GM23248 (cell line): ENCODE measurements around the gene CEL.

Experiments
- EZH2 ChIP-seq: fragments of 200-600 bp; sonication (generic); IDR thresholded peaks from 2 replicates; pipeline ENCODE4 v1.6.1; 2018; ENCODE audit warnings: antibody characterized with exemption, mild to moderate bottlenecking; ENCODE audit not compliant: insufficient read depth, poor library complexity, severe bottlenecking
- EZH2phosphoT487 ChIP-seq: fragments of 200-600 bp; sonication (generic); IDR thresholded peaks from 2 replicates; pipeline ENCODE4 v1.6.1; 2018; ENCODE audit warnings: antibody characterized with exemption, moderate library complexity, mild to moderate bottlenecking, low read depth; ENCODE audit not compliant: insufficient read depth

DNA sequence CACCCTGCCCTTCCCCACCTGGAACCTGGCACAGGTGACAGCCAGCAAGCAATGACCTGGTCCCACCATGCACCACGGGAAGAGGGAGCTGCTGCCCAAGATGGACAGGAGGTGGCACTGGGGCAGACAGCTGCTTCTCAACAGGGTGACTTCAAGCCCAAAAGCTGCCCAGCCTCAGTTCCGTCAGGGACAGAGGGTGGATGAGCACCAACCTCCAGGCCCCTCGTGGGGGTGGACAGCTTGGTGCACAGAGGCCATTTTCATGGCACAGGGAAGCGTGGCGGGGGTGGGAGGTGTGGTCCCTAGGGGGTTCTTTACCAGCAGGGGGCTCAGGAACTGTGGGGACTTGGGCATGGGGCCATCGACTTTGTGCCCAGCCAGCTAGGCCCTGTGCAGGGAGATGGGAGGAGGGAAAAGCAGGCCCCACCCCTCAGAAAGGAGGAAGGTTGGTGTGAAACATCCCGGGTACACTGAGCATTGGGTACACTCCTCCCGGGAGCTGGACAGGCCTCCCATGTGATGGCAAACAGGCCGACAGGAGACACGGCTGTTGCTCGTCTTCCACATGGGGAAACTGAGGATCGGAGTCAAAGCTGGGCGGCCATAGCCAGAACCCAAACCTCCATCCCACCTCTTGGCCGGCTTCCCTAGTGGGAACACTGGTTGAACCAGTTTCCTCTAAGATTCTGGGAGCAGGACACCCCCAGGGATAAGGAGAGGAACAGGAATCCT, 1.9 kb downstream of the CEL start:
- TF ChIP-seq EZH2 (no peak), EZH2phosphoT487 (no peak)
